ENCODE data around the gene LMF1. TPM values are rescaled to one million over a fixed set of nuclear protein-coding genes. Genes with fewer than 3 reads are reported as not detected.

LMF1 gene
- total RNA-seq, 1 donor, result 35.8 TPM

DNA sequence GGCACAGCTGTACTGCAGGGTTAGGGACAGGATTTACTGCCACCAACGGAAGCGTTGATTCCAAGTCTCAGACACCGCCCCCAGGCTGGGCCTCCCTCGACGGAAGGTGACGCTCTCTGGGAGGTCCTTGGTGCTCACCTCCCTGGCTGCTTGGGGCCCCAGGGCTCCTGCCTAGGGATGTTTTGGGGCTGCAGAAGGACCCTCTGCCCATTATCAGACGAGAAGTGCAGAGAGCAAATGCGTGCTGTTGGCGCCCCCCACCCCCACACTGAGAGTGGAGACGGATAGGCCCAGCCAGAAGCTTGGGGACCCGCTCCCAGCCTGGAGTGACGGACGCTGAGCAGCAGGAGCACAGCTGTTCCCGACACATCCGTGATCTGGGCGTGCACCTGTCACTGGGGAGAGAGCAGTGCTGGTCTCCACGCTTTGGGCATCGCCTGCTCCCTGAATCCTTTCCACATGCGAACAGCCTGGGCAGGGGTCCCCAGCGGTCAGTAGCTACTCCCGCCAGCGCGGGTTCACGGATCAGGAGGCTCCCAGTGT lies 5.7 kb upstream of the LMF1 start:
- no peak for DNase-seq (ENCODE audit: insufficient read length, low spot score, missing footprints)
- H3K27ac ChIP-seq (ENCODE audit: low read depth, low read length), result no peak overlapping the region
- no peaks in the 10 kb centered on the region for H3K4me1 ChIP-seq (ENCODE audit: insufficient read depth, low read length)
- TF ChIP-seq, protein P1, sequence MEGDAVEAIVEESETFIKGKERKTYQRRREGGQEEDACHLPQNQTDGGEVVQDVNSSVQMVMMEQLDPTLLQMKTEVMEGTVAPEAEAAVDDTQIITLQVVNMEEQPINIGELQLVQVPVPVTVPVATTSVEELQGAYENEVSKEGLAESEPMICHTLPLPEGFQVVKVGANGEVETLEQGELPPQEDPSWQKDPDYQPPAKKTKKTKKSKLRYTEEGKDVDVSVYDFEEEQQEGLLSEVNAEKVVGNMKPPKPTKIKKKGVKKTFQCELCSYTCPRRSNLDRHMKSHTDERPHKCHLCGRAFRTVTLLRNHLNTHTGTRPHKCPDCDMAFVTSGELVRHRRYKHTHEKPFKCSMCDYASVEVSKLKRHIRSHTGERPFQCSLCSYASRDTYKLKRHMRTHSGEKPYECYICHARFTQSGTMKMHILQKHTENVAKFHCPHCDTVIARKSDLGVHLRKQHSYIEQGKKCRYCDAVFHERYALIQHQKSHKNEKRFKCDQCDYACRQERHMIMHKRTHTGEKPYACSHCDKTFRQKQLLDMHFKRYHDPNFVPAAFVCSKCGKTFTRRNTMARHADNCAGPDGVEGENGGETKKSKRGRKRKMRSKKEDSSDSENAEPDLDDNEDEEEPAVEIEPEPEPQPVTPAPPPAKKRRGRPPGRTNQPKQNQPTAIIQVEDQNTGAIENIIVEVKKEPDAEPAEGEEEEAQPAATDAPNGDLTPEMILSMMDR (IDR thresholded peaks at IDR 0.05; ENCODE audit: extremely low read depth, low read depth, low read length), result no peak
- H3K4me3 ChIP-seq (ENCODE audit: insufficient read depth, low read length), result no peak overlapping the region
- H3K27me3 ChIP-seq (ENCODE audit: insufficient read depth, low read length), result peaks cover 64% of the 10 kb centered on the region
- no peaks in the 10 kb centered on the region for H3K36me3 ChIP-seq (ENCODE audit: insufficient read depth, low read length)
- no peak overlapping the region for H3K4me2 ChIP-seq (ENCODE audit: insufficient read depth, low read length)
- H3K9me3 ChIP-seq (ENCODE audit: low read depth, low read length), result peaks cover 2% of the 10 kb centered on the region
- peaks cover 1% of the 10 kb centered on the region for H4K20me1 ChIP-seq (ENCODE audit: insufficient read depth, low read length)
- H3K79me2 ChIP-seq (ENCODE audit: insufficient read depth, low read length), result no peaks in the 10 kb centered on the region
- H2AFZ ChIP-seq (ENCODE audit: low read length), result no peak overlapping the region

DNA sequence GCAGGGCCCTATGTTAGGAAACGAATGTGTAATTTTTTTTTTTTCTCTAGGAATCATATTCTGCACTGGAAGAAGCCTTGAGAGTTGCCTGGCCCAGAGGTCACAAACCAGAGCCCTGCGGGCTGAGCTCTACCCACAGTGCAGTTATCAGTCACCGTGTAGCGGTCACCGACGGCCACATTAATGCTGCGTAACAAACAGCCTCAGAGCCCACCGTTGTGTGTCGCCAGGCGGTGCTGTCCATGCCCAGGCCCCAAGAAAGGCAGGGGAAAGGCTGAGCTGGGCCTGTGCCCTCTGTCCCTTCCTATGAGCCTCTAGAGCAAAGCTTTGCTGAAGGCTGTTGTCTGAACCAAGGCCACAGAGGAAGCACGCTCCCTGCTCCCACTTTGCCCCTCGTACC lies 4.5 kb upstream of the LMF1 start:
- no peak overlapping the region for H2AFZ ChIP-seq (ENCODE audit: low read length)
- H3K4me1 ChIP-seq (ENCODE audit: insufficient read depth, low read length), result no peaks in the 10 kb centered on the region
- no peak overlapping the region for H3K4me3 ChIP-seq (ENCODE audit: insufficient read depth, low read length)
- H3K9me3 ChIP-seq (ENCODE audit: low read depth, low read length), result peaks cover 4% of the 10 kb centered on the region
- H3K27ac ChIP-seq (ENCODE audit: low read depth, low read length), result no peak overlapping the region
- no peak for DNase-seq (ENCODE audit: insufficient read length, low spot score, missing footprints)
- H3K36me3 ChIP-seq (ENCODE audit: insufficient read depth, low read length), result no peaks in the 10 kb centered on the region
- TF ChIP-seq, protein P1 (IDR thresholded peaks at IDR 0.05; ENCODE audit: extremely low read depth, low read depth, low read length), result no peak
- no peaks in the 10 kb centered on the region for H3K79me2 ChIP-seq (ENCODE audit: insufficient read depth, low read length)
- no peak overlapping the region for H3K4me2 ChIP-seq (ENCODE audit: insufficient read depth, low read length)
- H4K20me1 ChIP-seq (ENCODE audit: insufficient read depth, low read length), result peaks cover 6% of the 10 kb centered on the region
- peaks cover 60% of the 10 kb centered on the region for H3K27me3 ChIP-seq (ENCODE audit: insufficient read depth, low read length)

DNA sequence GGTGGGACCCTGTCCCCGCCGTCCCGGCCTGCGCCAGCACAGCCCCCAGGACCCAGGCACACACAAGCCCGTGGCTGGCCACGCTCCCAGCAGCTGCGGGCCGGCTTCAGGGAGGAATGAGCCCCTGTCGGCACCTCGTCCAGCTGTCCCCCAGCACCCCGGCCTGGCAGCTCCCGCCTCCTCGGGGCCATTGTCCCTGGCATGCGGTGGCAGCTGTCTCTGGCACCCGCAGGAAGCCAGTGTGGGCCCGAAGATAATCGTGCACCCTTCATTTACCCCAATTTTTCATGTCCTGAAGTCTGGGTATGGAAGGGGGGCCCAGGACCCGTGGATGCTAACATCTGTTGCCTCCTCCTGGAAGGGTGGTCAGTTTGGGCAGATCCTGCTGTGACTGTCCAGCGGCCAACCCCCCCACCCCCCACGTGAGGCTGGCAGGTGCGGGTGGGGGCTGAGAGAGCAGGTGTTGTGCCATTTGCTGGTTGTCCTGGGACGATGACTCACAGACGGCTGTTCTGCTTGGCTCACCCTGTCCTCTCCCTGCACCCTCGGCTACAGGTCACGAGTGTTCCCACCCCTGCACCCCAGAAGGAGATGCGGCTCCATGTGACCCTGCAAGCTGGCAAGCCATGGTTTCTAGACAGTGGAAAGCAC lies 4.0 kb upstream of the LMF1 start:
- Histone ChIP-seq H3K4me1 (ENCODE audit: insufficient read depth, low read length) (peaks cover 5% of the 10 kb centered on the region), H3K79me2 (ENCODE audit: insufficient read depth, low read length) (peaks cover 3% of the 10 kb centered on the region), H4K20me1 (ENCODE audit: insufficient read depth, low read length) (peaks cover 6% of the 10 kb centered on the region), H3K36me3 (ENCODE audit: insufficient read depth, low read length) (no peaks in the 10 kb centered on the region), H3K4me2 (ENCODE audit: insufficient read depth, low read length) (no peak overlapping the region), H3K27ac (ENCODE audit: low read depth, low read length) (no peak overlapping the region), H2AFZ (ENCODE audit: low read length) (no peak overlapping the region), H3K4me3 (ENCODE audit: insufficient read depth, low read length) (no peak overlapping the region), H3K9me3 (ENCODE audit: low read depth, low read length) (peaks cover 4% of the 10 kb centered on the region), H3K27me3 (ENCODE audit: insufficient read depth, low read length) (peaks cover 55% of the 10 kb centered on the region)
- TF ChIP-seq, protein P1 (IDR thresholded peaks at IDR 0.05; ENCODE audit: extremely low read depth, low read depth, low read length), result no peak
- DNase-seq (ENCODE audit: insufficient read length, low spot score, missing footprints), result no peak

DNA sequence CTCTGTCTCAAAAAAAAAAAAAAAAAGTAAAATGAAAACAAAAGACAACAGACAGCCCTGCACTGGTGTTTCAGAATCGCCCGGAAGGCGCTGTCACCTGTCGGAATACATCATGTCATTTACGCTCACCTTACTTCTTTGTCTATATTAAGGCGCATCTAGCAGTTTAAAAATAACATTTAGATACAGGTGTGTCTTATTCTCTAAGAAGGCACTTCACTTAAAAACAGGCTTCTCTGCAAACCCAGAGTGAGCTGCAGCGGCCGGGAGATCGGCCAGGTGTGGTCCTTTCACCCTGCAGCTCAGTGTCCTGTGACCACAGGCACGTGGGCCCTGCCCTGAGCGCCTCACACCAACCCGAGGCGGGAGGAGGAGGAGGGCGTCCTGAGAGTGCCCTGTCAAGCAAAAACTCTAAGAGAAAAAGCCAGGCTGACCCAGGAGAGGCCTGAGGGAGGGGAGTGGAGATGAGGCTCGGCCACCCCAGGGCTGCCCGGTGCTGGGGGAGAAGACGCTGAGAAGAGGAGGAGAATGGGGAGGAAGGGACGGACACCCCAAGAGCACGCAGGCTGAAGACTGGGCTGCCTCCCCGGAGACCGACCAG lies 3.3 kb upstream of the LMF1 start:
- Histone ChIP-seq H3K4me2 (ENCODE audit: insufficient read depth, low read length) (no peak overlapping the region), H3K27me3 (ENCODE audit: insufficient read depth, low read length) (peaks cover 50% of the 10 kb centered on the region), H3K9me3 (ENCODE audit: low read depth, low read length) (peaks cover 4% of the 10 kb centered on the region), H3K79me2 (ENCODE audit: insufficient read depth, low read length) (peaks cover 7% of the 10 kb centered on the region), H4K20me1 (ENCODE audit: insufficient read depth, low read length) (peaks cover 6% of the 10 kb centered on the region), H3K4me3 (ENCODE audit: insufficient read depth, low read length) (no peak overlapping the region), H3K4me1 (ENCODE audit: insufficient read depth, low read length) (peaks cover 7% of the 10 kb centered on the region), H2AFZ (ENCODE audit: low read length) (no peak overlapping the region), H3K27ac (ENCODE audit: low read depth, low read length) (no peak overlapping the region), H3K36me3 (ENCODE audit: insufficient read depth, low read length) (no peaks in the 10 kb centered on the region)
- TF ChIP-seq, protein P1 (IDR thresholded peaks at IDR 0.05; ENCODE audit: extremely low read depth, low read depth, low read length), result no peak
- no peak for DNase-seq (ENCODE audit: insufficient read length, low spot score, missing footprints)

Measured in osteoblast (primary cell).